Measurements from ENCODE around the gene AKAP17A.

GRCh38 chrX:1596676-1597344 is 5.4 kb downstream of the AKAP17A start:
- TF ChIP-seq POLR2AphosphoS5 (IDR thresholded peaks at IDR 0.05; ENCODE audit: low read depth, low read length) = no peak
- no peak for TF ChIP-seq REST (IDR thresholded peaks at IDR 0.05; ENCODE audit: insufficient read depth in 1 of 2, low read depth in 2 of 2, low read length in 2 of 2)
- TF ChIP-seq SIN3A (IDR thresholded peaks at IDR 0.05; ENCODE audit: borderline replicate concordance, insufficient read depth, low read length) = no peak
- TF ChIP-seq TAF1 (IDR thresholded peaks at IDR 0.05; ENCODE audit: borderline replicate concordance, insufficient read depth, low read length) = no peak
- no peak for TF ChIP-seq FOXP2 (optimal IDR thresholded peaks at IDR 0.05; ENCODE audit: borderline replicate concordance, extremely low read depth, extremely low read length, insufficient read depth)
